Stromal cell of bone marrow (primary cell): ENCODE measurements around the gene IWS1.
A peak's percentile ranks its signal among the peaks of the same experiment; 100 is the strongest.
"Not testable (repeated sequence)": the region's sequence is repeated elsewhere in the genome, so short reads cannot be mapped to it uniquely, and the experiment has no call there.

Source experiments
- DNase-seq: peaks from one replicate; pipeline ENCODE4 v3.0.0-alpha.2; 2012; ENCODE audit warnings: low read depth

The IWS1 gene

DNA sequence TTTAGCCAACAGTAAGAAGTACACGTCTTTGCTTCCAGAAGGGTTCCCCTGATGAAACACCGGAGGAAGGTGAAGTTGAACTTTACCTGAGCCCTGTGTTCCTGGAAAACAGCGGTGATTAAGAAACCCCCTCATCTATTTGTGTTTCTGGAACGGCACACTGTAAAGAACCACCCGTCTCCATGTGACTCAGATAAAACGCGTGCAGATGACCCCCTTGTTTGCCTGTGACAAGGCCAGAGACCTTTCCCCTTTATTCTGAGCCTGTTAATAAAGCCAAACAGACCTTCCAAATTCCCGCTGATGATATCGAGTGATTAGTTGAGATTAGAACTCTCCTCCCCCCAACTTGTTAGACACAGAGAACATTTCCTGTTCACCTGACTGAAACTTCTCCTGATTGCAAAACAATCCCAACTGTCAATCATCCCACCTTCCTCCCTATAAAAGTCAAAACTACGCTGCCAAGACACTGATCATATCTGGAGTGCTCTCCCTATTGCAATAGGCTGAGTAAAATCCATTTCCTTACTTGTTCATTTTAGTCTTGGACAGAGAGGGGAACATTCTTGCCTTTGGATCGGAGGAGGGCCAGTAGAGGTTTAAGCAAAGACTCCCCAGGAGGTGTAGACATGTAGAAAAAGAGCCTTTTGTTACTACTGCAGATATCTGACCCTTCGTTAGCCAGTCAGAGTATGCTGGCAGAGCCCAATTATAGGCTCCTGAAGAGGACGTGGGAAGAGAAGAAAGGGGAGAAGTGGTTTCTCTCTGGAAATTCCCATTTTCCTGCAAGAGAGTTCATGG is 914 bp upstream of the IWS1 start:
- DNase-seq, result no peak

DNA sequence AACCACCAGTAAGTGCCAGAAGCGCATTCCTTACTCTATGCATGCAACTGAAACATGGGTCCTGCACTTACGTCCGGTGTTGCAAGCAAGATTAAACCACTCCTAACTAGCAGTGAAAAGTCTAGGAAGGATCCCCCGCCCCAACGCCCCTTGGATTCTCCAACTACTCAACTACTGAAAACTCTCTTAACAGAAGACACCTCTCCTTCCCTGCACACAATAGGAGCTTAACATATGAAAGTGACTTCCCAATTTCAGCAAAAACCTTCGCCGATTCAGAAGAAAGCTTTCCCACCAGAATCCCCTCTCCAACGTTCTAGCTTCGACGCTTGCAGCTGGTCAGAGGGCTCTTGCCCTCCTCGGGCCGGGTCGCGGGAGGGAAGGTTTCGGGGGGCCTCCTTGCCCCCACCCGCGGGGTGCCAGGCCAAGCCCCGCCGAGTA is 578 bp downstream of the IWS1 start:
- DNase-seq, result no peak

DNA sequence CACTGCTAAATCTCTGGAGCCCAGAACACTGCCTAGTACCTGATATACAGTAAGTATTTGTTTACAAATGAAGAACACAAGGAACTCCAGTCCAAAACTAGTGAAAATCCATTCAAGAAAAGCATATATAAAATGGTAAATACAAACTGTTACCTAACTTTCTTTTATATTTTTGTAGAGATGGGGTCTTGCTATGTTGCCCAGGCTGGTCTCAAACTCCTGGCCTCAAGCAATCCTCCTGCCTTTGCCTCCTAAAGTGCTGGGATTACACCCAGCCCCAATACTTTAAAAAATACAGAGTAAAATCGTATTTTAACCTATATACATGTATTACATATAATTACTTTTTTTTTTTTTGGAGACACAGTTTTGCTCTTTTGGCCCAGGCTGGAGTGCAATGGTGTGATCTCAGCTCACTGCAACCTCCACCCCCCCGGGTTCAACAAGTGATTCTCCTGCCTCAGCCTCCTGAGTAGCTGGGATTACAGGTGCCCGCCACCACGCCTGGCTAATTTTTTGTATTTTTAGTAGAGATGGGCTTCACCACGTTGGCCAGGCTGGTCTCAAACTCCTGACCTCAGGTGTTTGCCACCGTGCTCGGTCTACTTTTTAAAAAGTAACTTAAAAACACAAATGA is 2.0 kb downstream of the IWS1 start:
- not testable (repeated sequence) for DNase-seq

DNA sequence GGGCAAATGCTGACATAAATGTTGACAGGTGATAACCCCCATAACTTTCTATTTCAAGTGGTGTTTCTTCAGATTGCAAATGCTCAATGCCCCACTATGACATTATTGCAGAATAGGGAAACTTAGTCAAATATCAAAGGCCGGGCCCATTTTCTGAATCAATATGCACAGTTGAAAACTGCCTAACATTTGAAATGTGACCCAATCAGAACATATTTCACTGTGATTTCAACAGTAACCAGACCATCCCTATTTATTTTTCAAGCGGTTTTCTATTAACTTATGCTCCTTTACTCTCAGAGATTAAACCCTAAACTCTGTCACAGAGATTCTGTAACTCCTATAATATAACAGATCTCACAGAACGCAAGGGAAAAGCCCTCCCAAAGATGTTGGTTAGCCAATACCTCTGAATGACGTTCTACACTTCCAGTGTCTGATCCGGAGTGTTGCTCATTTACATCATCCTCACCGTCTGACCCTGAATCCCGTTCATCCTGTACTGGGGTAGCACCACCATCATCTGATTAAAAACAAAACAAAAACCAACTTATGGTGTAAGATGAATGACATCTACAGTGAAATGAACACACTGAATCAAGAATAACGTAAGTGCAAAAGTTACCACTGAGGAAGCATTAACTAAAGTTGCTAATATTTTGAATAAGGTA is 2.9 kb downstream of the IWS1 start:
- DNase-seq, result no peak

DNA sequence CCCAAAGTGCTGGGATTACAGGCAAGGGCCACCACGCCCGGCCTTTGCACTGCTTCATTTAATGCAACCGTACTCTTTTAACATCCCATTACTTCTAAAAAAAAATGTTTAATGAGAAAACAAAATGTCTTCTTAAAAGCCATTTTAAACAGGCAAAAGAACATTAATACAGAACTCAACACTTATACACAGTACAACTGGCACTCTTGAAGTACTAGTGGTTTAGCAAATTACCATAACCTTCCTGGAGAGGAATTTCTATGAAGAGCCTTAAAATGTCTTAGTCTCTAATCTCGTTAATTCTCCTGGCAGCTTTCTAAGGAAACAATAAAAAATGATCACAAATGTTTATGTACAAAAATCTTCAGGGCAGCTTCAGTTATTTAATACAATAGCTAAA is 5.9 kb downstream of the IWS1 start:
- no peak for DNase-seq

DNA sequence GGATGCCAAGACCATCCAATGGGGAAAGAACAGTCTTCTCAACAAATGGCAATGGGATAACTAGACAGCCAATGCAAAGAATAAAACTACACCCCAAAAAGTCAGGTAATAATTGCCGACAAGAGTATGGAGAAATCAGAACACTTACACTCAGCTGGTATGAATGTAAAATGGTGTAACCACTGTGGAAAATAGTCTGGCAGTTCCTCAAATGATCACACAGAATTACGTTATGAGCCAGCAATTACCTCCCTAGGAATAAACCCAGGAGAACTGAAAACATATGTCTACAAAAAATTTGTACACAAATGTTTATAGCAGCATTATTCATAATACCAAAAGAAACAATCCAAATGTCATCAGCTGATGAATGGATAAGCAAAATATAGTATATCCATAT is 8.8 kb downstream of the IWS1 start:
- no peak for DNase-seq

DNA sequence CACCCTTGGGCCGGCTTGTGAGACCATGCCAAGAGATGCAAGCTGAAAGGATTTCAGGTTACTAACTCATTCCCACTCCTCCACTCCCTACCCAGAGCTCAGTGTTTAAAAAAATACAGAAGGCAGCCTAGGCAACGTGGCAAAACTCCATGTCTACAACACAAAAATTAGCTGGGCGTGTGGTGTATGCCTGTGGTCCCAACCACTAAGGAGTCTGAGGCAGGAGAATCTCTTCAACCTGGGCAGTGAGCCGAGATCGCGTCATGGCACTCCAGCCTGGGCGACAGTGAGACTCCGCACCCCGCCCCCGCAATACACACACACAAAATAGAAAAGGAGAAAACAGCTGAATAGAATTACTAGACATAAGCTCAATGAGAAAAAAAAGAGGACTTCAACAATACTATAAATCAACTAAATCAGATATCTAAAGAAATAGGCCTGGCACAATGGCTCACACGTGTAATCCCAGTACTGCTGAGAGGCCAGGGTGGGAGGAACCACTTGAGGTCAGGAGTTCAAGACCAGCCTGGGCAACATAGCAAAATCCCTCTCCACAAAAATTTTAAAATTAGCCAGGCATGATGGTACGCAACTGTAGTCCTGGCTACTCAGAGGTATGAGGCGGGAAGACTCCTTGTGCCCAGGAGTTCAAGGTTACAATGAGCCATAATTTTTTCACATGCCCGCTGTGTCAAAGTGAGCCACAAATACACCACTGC is 10.1 kb downstream of the IWS1 start:
- DNase-seq, result peak; percentile 96

DNA sequence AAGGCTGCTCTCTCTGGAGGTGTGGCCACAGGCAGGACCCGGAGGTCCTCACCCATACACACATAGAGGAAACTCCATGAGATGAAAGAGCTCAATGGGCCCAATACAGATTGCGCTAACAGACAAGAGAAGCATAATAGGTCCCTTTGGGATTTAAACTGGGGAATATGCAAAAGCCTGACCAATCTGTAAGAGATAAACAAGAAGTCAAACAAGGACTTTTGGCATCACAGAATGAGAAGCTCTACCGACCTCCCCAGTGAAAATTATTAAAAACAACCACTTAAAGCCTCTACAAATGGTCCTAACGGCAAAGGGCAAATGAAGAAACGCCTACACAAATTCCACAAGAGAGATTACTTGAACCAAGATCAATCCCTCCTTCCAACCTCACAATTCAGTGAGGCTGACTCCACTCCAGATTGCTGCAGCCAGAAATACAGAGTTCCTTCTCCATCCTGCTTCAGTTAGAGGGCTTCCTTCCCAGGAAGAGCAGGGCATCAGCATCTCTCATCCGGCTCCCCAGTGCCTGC is 10.8 kb downstream of the IWS1 start:
- DNase-seq, result no peak

DNA sequence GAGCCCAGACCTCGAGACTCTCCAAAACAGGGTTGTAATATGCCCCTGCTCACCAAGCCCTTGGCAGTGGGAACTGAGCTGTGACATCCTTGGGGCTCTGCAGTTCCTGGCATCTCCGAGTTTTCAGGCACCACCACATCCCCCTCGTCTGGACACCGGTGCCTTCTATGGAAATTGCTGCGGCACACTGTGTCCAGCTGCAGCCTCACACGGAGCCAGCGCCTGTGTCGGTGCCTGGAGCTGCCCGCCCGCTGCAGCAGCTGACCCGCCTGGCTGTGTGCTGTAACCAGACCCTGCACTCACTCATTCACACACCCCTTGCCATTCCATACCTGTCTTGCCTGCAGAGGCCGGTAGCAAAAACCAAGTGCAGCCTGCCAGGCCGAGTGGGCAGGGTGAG is 11.8 kb downstream of the IWS1 start:
- no peak for DNase-seq

DNA sequence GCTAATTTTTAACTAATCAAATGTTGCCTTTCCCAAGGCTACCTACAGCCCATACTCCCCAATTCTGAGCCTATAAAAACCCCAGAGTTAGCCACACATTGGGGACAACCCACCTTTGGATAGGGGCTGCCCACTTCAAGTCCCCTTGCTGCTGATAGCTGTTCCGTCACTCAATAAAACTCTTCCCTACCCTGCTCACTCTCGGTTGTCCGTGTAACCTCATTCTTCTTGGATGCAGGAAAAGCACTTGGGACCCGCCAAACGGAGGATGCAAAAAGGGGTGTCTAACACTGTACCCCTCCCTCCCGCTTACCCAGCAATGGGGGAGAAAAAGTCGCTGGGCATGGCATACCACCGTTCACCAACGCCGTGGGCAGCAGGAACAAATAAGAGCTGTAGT is 12.2 kb downstream of the IWS1 start:
- no peak for DNase-seq

DNA sequence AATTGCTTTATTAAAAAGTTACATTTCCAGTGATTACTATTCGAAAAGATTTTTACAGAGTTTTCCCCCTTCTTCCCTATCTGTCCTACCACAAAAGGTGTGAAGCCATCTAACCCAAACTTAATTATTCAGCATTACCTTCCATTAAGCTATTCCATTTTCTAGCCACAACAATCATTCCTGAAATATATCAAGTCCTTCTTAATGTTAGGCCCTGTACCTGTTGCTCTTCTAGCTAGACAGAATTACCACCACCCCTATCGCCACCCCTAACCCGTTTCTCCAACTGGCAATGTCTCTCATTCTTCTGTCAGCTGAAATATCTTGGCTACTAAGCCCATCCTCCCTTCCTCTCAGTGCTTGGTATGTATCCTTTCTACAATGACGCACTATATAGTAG is 13.9 kb downstream of the IWS1 start:
- no peak for DNase-seq

DNA sequence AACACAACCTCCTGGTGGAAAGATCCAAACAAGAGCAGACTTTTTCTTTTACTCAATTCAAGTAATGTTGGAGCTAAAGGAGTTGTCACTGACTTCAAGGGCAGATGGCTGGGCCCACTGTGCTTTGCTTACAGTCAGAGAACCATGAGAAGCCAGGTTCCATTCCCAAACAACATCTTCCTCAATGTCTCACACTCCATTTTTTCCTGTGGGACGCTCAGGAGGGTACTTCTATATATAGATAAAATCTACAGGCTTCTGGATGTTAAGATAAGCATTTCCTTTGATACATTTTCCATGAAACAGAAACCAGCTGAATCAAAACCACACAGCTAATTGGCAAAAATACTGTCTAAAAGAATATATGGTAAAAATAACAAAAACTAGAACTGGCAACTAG is 14.4 kb downstream of the IWS1 start:
- DNase-seq, result no peak

DNA sequence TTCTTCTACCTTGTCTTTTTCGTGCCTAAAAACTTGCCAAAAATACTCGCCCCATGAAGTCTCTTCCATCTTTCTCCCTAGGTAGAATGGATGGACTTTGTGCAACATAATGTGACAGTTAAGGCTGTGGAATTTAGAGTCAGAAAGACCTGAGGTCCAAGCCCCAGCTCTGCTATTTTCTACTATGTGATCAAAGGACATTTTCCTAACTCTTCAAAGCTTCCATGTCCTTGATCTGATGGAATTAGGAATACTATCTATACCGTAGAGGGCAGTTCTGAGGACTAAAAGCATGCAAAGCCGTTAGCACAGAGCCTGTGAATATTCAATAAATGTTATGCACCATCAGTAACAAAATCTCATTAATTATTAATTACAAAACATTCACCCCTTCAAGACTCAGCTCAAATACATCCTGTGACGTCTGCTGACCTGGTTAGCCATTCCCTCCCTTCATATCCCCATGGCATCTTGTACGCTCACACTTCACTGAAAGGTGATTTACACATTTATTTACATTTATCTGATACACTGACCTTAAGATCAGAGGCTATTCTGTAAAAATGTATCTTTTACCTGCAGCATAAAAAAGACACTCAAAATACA is 15.1 kb downstream of the IWS1 start:
- no peak for DNase-seq

DNA sequence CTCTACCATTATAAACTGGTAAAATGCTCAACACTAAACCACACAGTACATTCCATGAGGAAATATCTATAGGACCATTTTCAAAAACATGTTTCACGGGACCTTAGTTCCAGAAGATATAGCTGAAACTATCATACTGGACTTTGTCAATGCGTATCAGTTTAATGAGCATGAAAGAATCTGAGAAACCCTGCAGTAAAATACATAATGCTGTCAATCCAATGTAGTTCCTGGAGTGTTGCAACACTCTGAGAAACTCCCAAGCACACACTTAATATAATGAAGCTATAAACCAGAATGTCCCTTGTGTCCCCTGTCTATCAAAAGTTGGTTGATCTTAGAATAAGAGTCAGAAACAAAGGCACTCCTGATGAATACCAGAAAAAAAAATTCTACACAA is 16.2 kb downstream of the IWS1 start:
- DNase-seq, result no peak

DNA sequence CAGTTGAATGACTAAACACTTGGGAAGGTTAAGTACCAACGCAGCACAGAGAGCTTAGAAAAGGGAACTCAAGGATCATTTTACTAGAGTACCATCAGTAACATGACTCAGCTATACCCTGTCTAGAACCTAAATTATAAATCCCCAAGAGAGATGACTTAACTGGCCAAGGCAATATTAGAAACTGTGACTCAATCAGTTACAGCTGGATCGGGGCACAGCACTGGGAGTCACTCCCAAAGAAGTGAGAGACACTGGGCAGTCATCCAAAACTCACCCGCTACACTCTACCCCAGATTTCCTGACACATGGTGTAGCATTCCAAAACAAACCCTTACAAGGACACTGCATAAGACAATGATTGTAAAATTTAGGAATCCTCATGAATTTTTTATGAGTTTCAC is 17.7 kb downstream of the IWS1 start:
- DNase-seq, result peak; percentile 99

DNA sequence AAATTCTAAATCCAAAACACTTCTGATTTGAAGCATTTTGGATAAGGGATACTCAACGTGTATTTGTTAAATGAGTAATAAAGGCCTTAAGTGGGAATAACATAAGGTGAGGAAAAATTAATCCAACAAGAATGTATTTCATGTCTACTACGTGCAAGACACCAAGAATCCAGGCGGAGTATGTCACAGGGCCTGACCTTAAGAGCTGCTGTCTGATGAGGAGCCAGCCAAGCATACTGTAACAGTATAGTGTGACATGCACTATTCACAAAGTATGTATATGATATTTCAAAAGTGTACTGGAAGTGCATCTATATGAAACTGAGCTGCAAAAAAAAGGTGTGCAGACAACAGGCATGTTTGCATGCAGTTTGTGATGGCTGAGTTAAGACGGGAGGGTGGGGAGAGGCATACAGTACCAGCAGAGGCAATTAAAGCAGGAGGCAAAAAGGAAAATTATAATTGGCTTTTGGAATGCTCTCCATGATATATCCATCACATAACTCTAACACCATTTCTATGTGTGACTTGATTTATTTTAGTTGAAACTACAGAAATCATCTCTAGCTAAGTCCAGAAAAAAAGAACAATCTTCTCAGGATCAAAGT is 18.2 kb downstream of the IWS1 start:
- DNase-seq, result no peak

DNA sequence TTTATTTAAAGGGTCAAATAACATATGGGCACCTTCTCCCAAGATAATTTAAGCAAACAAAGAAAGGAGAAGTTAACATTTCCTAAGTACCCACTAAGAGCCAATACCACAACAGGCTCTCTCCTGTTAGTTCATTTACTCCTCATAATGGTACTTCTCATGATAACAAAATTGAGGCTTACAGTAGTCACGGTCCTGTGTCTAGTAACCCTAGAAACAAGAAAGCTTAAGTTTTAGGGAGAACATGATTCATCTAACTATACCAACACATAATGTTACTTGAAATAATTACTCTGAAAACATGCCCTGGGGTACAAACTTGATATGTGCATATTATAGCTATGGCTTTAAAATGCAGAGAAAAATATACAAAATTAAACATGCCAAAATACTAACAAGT is 19.8 kb downstream of the IWS1 start:
- no peak for DNase-seq

DNA sequence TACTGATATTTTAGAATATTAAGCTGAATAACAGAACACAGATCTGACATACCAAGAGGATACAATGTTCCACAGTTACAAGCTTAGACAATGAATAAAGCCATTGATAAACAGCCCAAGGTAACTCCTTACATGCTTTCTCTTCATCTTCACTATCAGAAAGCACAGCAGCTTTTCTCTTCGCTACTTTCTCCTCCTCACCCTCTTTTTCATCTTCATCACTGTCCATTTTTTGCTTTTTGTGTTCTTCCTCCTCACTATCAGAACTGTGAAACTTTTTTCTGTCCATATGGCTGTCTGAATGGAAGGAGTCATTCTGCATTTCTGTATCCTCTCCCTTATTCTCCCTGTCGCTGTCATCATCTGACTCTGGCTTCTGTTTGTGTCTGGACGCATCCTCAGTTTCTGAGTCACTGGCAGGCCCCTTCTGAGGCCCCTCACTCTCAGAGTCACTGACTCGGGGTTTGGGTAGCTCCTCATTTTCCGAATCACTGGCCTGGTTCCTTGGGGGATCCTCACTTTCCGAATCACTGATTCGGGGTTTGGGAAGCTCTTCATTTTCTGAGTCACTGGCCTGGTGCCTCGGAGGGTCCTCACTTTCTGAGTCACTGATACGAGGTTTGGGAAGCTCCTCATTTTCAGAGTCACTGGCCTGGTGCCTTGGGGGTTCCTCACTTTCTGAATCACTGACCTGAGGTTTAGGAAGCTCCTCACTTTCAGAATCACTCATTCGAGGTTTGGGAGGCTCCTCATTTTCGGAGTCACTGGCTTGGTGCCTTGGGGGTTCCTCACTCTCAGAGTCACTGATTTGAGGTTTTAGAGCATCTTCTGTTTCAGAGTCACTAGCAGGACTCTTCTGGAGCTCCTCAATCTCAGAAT is 21.5 kb downstream of the IWS1 start:
- DNase-seq, result no peak

DNA sequence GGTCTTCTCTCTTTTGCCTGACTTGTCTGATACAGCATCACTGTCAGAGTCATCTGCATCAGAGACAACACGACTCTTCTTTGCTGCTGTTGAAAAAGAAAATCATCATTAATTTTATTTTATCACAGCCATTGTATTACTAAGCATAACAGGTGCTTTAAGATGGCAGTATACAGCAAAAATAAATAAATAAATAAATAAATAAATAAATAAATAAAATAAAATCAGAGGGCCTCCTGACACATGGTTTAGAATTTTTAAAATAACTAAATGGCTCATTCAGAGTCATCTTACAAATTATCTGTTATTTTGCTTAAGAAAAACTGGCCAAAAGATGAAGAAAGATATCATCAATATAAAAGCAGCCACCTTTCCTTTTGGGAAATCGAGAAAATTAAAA is 22.8 kb downstream of the IWS1 start:
- no peak for DNase-seq

DNA sequence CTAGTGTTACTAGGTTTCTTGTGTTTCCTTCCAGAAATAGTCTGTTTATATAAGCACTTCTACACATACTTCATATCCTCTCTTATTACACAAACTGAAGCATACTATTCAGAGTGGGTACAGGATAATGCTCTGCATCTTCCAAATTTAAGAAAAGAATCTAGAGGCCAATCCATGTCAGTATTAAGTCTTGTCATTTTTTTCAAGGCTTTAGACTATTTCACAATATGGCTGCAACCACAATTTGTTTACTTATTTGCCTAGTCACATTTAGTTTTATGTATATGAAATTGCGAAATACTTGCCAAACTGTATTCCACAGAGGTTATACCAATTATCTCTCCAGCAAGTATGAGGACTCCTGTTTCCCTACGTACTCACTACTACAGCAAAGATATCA is 27.9 kb downstream of the IWS1 start:
- no peak for DNase-seq

DNA sequence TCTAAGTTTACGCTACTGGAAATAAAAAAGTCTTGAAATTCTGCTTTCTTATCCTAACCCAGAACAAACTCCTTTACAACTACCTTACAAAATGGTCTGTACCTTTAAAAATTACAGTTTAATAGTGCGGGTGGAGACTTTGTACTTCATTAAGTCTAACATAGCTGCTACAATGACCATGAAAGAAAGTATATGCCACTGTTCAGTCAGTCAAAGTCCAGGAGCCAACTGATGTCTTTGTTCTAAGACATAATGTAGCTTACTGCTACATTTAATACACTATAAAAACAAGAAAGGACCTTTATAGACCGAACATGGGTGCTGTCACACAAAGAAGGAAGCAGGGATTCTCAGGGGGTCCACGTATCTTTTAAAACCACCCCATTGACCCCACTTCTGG is 36.0 kb downstream of the IWS1 start:
- DNase-seq, result no peak
